Measurements from ENCODE around the gene MIS12.

MIS12 gene

GRCh38 chr17:5499476-5500231 is 13.3 kb downstream of the MIS12 start:
- peak; percentile 71 for DNase-seq

DNA sequence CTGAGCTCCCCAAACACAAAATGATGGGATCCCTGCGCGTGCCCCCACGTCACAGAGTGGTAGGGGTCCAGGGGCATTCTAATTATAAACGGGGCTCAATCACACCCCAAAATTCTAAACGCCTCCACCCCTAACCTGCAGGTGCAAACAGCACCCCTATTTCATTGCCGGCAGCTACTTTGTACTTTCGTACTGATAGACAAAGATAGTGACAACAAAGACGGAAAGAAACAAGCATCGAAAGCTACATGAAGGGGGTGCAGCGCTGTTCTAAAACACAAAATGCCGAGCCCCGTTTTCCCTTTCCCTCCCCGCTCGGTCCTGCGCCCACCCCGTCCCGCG is 13.9 kb downstream of the MIS12 start:
- no peak for DNase-seq

- DNase-seq, result peak; percentile 84
These were observed 14.4 kb downstream of the MIS12 start for GRCh38 chr17:5500589-5501391.

- DNase-seq, result no peak
These were observed 15.3 kb downstream of the MIS12 start for GRCh38 chr17:5501685-5502084.

- no peak for DNase-seq
These were observed 16.2 kb downstream of the MIS12 start for GRCh38 chr17:5502552-5502951.

DNA sequence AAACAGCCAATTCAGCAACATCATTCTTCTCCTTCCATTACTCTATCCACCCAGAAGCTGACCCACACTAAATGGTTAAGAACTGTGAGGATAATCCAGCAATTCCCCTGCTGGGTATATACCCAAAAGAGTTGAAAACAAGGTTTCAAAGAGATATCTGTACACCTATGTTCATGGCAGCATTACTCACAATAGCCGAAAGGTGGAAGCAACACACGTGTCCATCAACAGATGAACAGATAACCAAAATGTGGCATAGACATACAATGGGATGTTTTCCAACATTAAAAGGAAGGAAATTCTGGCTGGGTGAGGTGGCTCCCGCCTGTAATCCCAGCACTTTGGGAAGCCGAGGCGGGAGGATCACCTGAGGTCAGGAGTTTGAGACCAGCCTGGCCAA is 19.9 kb downstream of the MIS12 start:
- DNase-seq, result no peak

DNA sequence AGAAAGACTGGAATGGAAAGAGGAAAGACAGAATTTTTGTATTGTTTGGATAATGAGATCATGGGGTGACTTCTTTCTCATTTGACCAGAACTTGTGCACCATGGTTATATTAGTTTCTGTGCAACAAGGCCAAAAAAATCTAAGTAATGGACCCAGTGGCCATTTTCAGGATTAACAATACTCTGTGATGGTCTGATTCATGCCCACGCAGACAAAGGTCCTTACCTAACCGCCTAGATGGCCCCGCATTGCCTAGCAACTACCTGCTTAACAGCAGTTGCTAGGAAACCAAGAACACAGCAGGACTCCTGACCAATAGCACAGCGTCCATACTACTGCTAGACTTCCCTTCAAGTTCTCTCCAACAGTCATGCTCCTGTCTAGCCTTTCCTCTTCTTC is 22.4 kb downstream of the MIS12 start:
- no peak for DNase-seq

GRCh38 chr17:5509482-5509881 is 23.1 kb downstream of the MIS12 start:
- DNase-seq, result no peak

GRCh38 chr17:5510771-5511170 is 24.4 kb downstream of the MIS12 start:
- DNase-seq, result no peak

DNA sequence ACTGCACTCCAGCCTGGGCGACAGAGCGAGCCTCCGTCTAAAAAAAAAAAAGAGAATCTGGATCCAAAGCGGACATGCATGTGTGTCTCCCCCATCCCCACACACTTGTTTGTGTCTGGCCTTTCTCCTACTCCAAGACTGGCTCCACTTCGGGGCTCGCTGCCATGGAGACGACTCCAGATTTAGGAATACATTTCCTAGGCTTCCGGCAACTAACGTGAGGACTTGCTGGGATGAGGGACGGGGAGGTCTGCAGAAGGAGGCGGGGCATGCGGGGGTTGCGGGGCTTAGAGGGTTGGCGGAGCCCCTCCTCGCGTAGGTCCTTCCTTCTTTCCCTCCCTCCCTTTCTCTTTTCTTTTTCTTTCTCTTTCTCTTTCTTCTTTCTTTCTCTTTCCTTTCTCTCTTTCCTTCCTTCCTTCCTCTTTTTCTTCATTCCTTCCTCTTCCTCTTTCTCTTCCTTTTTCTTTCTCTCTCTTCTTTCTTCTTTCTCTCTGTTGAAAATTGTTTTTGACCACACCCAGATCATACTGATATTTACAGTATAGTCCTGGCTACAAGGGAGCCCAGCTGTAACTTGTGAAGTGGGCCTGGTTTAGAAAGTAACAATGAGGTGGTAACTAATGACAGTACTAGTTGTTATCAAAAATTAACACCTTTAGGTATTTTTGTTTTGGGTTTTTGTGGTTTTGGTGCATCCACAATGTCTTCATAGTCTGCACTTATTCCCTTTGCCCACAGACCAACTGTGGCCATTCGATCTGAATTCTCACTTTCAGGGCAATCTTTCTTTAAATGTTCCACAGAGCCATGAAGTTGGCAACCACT is 25.2 kb downstream of the MIS12 start:
- DNase-seq, result no peak

GRCh38 chr17:5513628-5514027 is 27.3 kb downstream of the MIS12 start:
- DNase-seq, result no peak

- no peak for DNase-seq
These were observed 28.6 kb downstream of the MIS12 start for GRCh38 chr17:5514976-5515375.

- DNase-seq, result no peak
These were observed 29.9 kb downstream of the MIS12 start for GRCh38 chr17:5516060-5516792.

GRCh38 chr17:5522476-5522875 is 36.1 kb downstream of the MIS12 start:
- no peak for DNase-seq

GRCh38 chr17:5523249-5523648 is 36.9 kb downstream of the MIS12 start:
- DNase-seq, result no peak

DNA sequence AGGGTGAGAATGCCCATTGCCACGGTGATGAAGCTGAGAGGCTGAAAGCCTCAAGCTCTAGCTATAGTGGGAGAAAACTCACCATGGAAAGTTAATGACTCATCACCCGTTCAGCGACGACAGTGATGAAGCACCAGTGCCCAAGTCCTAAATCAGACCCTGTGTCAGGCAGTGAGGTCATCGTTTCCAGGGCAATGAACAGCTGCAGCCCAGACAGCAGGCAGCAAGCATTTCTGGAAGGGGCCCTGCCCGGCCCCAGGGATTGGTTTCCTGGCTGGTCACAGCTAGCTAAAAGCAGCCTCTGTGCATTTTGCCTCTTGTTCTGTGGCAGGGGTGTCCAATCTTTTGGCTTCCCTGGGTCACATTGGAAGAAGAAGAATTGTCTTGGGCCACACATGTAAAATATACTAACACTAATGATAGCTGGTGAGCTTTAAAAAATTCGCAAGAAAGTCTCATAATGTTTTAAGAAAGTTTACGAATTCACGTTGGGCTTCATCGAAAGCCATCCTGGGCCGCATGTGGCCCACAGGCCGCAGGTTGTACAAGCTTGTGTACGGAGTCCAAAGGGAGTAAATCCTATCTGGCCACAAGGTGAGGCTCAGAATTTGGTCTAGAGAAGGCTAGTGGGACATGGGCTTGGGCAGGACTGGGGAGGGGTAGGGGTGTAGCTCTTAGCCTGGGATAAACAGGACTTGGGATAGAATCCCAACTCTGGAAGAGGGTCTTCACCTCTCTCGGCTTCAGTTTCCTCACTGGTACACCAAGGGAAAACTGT is 40.6 kb downstream of the MIS12 start:
- peak; percentile 54 for DNase-seq

- DNase-seq, result no peak
These were observed 41.4 kb downstream of the MIS12 start for GRCh38 chr17:5527601-5528250.

- no peak for DNase-seq
These were observed 44.1 kb downstream of the MIS12 start for GRCh38 chr17:5530265-5531084.

DNA sequence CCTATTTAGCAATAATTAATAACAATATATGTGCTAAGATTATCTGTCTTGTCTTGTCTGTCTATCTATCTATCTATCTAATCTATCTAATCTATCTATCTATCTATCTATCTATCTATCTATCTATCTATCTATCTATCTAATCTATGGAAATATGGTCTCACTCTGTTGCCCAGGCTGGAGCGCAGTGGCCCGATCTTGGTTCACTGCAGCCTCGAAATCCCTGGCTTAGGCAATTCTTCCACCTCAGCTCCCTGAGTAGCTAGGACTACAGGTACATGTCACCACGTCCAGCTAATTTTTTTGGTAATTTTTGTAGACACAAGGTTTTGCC is 44.7 kb downstream of the MIS12 start:
- no peak for DNase-seq

DNA sequence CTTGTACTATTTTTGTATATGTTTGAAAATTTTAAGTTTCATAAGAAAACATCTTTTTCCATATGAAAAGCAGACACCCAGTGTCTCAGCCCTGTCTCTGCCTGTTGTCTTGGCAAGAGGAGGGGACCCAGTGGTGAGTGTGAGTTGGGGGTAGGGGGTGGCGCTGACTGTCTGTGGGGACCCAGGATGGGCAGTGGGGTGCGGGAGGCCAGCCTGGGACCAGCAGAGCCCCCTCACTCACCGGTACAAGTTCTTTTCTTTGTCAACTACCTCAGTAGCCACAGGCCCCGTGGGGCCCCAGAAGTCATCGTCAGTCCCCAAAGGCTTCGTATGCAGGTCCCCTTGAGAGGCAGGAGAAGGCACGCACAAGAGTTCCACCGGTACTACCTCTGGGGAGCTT is 46.2 kb downstream of the MIS12 start:
- DNase-seq, result no peak
